ENCODE data around the gene RTN4RL2.

RTN4RL2 gene

GRCh38 chr11:57458410-57459163 is 1.7 kb upstream of the RTN4RL2 start:
- TF ChIP-seq CTCF (conservative IDR thresholded peaks at IDR 0.05), result peak; percentile 97
- no peak for TF ChIP-seq ZFX (IDR thresholded peaks at IDR 0.05)
- no peak overlapping the region for H3K27ac ChIP-seq

DNA sequence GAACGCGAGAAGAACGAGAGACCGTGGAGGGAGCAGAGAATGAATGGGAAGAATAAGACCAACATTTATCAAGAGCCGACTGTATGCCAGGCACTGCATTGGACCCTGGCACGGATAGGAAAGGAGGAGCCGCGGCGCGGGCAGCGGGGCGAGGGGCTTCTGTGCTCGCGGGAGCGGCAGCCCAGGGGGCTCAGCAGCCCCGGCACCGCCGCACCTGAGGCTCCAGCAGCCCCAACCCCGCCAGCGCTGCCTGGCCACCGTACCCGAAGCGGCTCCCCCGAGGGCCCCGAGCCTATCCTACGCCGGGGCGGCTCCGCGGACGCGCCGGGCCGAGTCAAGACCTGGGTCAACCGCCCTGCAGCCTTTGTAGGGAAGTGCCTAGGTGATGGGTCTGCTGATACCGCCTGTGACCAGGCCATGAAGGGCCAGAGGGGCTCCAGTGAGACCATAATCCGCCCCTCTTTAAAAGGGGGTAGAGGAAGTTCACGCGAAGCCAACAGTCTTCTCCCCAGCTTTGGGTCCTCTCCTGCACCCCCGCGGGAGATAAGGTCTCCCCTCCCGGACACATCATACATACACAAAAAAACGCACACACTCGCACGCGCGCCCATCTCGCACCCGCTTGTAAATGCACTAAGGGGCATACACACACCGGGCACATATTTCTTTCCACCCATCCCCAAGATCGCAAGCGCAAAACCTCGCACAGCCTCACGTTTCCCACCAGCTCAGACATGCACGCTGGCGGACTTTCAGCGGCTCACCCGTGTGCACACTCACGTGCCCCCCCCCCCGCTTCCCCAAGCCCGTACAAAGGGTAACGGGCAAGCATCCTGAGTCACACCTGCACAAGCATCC is 935 bp upstream of the RTN4RL2 start:
- TF ChIP-seq CTCF (conservative IDR thresholded peaks at IDR 0.05) (no peak), ZFX (IDR thresholded peaks at IDR 0.05) (no peak)

GRCh38 chr11:57460758-57461749 is 726 bp downstream of the RTN4RL2 start:
- peak overlapping the region; percentile 44 for H3K27ac ChIP-seq
- TF ChIP-seq CTCF (conservative IDR thresholded peaks at IDR 0.05) (no peak), ZFX (IDR thresholded peaks at IDR 0.05) (no peak)

More for the DNA sequence above, 935 bp upstream of the RTN4RL2 start:
- H3K27ac ChIP-seq, result peak overlapping the region; percentile 44; the same call in 1 of the 2 replicates

DNA sequence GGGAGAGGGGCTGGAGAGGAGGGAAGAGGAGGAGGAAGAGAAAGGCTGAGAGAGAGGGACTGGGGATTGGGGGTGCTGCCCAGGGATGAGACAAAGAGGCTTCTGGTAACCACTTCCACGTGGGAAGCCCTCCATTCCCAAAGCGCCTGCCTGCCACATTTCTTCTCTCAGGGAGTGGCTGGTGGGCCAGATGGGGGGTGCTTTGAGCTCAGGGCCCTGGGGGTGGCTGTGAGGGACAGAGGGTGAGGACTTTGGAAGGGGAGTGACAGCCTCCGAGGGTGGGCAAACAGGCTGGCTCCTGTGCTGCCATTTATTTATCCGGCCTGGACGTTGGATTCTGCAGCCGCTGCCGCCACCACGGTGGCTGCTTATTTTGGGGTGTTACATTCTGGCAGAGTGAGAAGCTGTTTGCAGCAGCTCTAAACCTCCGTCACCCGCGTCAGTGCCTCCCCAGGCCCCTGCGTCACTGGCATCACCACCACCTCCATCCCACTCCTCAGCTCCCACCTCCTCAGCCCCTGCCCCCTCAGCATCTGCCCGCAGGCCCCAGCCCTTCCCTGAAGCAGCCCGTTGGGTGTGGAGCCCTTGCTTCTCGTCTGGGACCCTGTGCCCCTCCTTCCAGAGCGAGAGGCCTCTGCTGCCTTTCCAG is 1.6 kb downstream of the RTN4RL2 start:
- TF ChIP-seq CTCF (conservative IDR thresholded peaks at IDR 0.05) (no peak), ZFX (IDR thresholded peaks at IDR 0.05) (no peak)
- no peak overlapping the region for H3K27ac ChIP-seq

- H3K27ac ChIP-seq, result no peak overlapping the region
- TF ChIP-seq ZFX (IDR thresholded peaks at IDR 0.05), result no peak
- TF ChIP-seq CTCF (conservative IDR thresholded peaks at IDR 0.05), result no peak
These were observed 2.3 kb downstream of the RTN4RL2 start for GRCh38 chr11:57462597-57462996.

DNA sequence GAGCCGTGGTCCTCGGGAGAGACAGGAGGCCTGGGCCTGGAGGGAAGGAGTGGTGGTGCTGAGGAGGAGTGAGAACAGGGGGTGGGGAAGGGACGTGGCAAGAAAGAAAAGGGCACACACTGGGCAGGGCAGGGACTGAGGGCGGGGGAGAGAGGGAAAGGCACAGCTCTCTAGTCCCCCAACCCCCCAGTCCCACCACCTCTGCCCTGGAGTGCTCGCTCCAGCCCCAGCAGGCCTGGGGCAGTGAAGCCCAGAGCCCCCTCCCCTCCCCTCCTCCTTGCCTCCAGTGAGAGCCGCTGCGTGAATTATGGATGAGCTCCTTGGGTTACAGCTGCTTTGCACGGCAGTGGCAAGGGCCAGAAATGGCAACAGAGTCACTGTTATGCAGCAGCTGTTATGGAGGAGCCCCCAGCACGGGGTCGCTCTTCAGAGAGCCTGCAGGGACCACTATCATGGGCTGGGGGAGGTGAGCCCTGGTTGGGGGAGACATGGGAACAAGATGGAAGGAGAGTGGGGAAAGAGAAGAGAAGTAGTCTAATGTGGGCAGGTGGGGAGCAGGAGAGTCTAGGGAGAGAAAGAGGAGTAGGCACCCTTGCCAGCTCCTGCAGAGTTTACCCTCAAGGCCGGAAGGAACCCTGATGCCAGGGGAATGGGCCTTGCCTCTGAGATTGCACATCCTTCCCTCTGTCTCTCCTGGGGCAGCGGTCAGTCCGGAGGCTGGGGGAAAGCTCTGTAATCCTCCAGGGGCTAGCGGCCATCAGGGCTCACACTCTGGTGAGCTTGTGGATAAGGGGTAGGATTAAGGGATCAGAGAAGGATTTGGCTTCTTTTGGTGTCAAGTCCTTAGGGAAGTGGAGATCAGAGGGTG is 3.6 kb downstream of the RTN4RL2 start:
- no peak overlapping the region for H3K27ac ChIP-seq
- no peak for TF ChIP-seq CTCF (conservative IDR thresholded peaks at IDR 0.05)
- TF ChIP-seq ZFX (IDR thresholded peaks at IDR 0.05), result no peak
